ENCODE measurements around the gene SLC44A5.
"Not testable (repeated sequence)": the region's sequence is repeated elsewhere in the genome, so short reads cannot be mapped to it uniquely, and the experiment has no call there.

The SLC44A5 gene

GRCh38 chr1:75611014-75611413, at the start of gene SLC44A5:
Gene SLC44A5, minus strand, starts transcription at chr1:75611114. Its CDS starts 69,667 bp downstream, at chr1:75541447.
- DNase-seq = no peak

GRCh38 chr1:75655931-75656330, 45.0 kb upstream of the SLC44A5 start:
- DNase-seq = no peak

DNA sequence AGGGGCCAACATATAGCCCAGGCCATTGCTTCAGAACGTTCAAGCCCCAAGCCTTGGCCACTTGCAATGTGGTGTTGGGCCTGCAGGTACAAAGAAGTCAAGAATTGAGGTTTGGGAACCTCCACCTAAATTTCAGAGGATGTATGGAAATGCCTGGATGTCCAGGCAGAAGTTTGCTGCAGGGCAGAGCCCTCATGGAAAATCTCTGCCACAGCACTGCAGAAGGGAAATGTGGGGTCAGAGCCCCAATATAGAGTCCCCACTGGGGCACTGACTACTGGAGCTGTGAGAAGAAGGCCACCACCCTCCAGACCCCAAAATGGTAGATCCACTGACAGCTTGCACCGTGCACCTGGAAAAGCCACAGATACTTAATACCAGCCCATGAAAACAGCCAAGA, 36.3 kb upstream of the SLC44A5 start:
- not testable (repeated sequence) for DNase-seq

GRCh38 chr1:75645153-75645552, 34.2 kb upstream of the SLC44A5 start:
- not testable (repeated sequence) for DNase-seq

GRCh38 chr1:75643460-75643859, 32.5 kb upstream of the SLC44A5 start:
- no peak for DNase-seq

DNA sequence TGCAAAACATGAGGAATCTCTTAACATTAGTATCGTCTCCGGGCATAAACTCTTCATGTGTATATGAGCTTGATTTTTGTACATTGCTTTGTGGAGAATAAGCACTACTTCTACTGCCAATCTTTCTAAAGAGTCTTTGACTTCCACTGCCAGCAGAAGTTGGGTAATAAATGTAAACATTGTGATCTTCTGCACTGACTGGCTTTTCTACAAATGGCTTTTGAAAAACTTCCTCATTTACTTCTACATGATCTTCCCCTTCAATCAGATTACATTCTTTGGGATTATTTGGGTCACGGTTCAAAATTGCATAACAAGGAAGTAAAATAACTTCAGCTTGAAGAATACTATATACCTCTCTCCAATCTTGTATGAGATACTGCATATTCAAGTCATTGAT, 30.4 kb upstream of the SLC44A5 start:
- DNase-seq = no peak

DNA sequence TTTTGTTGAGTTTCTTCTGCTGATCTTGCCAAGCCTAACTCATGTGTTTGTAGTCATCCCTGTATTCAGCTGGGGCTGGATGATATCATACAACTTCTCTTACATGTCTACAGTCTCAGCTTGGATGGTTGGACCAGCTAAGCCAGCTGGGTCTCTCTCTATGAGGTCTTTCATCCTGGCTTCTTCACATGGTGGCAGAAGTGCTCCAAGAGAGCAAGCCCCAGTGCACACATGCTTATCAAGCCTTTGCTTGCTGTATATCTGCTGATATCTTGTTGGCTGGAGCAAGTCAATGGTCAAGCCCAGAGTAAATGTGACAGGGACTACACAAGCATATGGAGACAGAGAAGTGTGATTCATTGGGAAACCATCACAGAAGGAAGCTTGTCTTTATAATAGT, 29.2 kb upstream of the SLC44A5 start:
- DNase-seq = no peak

GRCh38 chr1:75632350-75632949, 21.5 kb upstream of the SLC44A5 start:
- DNase-seq = peak; percentile 68

DNA sequence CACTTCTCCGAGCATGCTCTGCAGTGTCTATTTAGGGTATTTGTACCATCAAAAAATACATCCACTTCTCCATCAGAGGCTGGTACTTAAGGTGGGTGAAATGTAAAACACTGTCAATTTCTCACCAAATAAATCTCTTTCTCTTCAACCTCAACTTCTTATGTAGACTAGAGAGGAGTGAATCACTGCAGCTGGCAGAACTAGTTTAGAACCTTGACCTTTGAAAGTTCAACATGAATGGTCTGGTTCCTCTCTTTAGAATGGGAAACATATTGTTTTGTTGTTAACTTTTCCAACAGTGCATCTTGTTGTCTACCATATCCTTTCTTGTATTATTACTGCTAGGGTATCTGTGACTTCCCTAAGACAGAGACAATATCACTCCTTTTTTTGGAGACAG, 20.1 kb upstream of the SLC44A5 start:
- no peak for DNase-seq

DNA sequence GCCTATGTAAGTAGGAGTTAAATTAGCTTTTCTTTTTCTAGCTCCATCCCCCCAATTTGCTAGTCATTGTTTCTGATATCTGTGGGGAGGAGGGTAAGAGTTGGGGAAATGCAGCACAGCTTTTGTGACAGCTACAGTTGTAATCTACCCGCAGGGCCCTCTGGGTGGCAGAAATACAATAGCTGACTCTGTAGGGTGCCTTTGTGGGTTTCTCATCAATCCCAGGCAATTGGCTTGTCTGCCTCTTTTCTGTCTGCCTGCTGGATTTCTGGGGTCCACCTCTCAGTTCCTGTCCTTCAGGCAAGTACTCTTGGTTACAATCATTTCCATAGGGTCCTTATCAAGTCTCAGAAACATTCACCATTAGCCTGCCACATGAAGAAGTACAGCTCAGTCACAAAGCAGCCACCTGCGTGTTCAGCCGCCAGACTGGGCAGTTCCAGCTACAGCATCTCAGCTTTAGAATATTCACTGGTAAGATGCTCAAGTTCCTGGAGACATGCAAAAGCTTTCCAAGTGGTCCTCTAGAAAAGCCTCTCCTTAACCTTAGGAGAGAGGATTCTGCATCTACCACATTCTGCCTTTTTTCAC, 19.2 kb upstream of the SLC44A5 start:
- DNase-seq = no peak

DNA sequence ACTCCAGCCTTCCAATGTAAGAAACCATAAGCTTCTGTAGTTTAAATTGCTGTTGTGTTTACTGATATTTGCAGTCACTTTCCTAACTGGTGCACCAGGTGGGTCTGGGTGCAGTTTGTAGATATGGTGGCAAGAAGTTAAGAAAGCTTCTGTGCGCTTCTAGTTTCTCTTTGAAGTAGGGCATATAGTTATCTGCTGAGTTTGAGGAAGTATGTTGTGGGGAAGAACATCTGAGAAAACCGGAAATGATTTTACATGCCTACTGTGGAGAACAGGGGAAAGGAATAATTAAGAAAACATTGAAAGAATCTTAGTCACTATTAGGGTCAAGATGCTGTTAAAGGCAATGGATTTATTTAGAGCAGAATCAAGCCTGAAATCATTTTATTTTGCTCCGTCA, 14.9 kb upstream of the SLC44A5 start:
- DNase-seq = no peak

DNA sequence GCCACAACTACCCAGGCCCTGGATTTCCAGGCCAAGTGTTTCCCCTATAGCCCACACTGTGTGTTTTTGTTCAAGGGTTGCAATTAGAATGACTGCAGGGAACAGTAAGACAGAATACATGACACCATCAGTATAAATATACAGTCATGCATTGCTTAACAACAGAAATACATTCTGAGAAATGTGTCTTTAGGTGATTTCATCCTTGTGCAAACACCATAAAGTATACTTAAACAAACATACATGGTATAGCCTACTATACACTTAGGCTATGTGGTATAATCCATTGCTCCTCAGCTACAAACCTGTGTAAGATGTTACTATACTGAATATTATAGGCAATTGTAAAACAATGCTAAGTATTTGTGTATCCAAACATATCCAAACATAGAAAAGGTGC, 7.5 kb upstream of the SLC44A5 start:
- no peak for DNase-seq

- DNase-seq = no peak
Observed at GRCh38 chr1:75616436-75617433, 5.8 kb upstream of the SLC44A5 start.

DNA sequence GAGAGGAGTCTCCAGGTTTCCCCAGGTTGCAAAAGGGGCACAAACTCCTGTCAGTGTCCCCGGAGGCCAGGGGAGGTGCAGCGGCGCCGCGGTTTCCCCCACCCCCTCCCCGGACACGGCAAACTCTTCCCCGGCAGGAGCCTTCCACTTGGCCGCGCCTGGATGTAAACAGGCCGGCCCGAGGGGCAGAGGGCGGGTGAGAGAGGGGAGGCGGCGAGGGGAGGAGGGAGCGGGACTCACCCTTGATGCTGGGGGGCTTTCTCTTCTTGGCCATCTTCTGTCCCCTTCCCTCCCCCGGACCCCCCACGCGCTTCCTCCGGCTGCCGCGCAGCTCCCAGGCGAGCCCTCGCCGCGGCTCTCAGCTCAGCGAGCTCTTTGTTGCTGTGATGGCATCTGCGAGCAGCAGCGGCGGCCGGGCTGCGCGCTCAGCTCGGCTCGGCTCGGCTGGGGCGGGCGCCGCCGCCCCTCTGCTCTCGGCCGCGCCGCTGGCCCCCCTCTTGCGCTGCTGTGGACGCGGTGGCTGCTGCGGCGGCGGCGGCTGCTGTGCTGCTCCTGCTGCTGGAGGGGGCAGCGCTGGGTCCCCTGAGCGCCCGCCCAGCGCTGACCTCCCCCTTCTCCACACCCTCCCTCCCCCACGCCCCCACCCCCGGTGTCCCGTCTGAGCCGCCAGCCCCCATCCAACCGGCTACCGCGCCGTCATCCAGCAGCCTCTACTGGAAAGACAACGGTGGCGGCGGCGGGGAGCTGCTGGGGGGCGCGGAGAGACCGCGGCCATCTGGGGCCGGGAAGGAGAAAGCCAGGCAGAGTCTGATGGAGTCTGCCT, 4.9 kb upstream of the SLC44A5 start:
- DNase-seq = peak; percentile 44

GRCh38 chr1:75614399-75614756, 3.5 kb upstream of the SLC44A5 start:
- DNase-seq = no peak

DNA sequence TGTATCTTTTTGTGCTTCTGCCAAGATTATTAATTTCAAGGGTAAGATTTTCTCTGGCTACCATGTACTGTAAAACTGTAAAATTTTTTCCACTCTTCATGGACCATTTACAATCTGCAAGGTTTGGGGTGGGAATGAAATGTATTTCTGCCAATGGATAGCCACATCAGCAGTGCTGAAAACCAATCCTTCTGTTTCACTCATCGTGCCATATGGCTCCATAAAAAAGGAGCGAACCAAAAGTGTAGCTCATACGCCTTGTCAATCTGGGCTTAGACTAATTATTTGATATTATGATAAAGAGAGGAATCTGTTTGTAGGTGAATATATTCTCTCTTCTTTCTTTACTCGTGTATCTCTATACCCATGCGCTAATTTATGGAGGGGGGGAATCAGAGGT, 3.0 kb upstream of the SLC44A5 start:
- no peak for DNase-seq

DNA sequence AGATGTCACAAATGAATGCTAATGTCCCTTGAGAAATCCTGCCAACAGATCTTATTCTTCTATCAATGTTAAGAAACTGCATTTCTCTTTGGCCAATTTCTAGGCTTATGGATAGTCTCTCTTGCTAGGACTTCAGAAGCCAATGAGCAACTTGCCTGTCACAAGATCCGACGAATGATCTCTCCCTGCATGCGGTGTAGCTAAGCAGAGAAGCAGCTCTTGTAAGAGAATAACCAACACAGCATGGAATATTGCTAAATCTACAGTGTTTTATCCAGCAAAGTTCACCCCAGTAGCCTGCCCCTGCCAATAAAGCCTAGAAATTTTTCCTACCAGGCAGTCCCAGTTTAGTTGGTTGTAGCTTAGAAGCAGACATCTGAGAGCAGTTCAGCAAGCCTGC, 2.1 kb upstream of the SLC44A5 start:
- no peak for DNase-seq

GRCh38 chr1:75602486-75602885, 8.4 kb downstream of the SLC44A5 start:
- DNase-seq = no peak

- DNase-seq = no peak
Observed at GRCh38 chr1:75600781-75601180, 10.1 kb downstream of the SLC44A5 start.

GRCh38 chr1:75594327-75594726, 16.6 kb downstream of the SLC44A5 start:
- no peak for DNase-seq

GRCh38 chr1:75593457-75593856, 17.5 kb downstream of the SLC44A5 start:
- not testable (repeated sequence) for DNase-seq

GRCh38 chr1:75589637-75590036, 21.3 kb downstream of the SLC44A5 start:
- no peak for DNase-seq

Measured in NCI-H510A treated with DMSO at 0.1 percent for 48 hours (cell line).